Ovary (tissue), 9 donors: Measurements from ENCODE around the gene UTP18. TPM values are rescaled to one million over a fixed set of nuclear protein-coding genes. Genes with fewer than 3 reads are reported as not detected.
"Not testable (repeated sequence)": the region's sequence is repeated elsewhere in the genome, so short reads cannot be mapped to it uniquely, and the experiment has no call there.

ENCODE experiments used
- DNase-seq, 5 donors: peaks; one replicate each; pipeline ENCODE4 v3.0.0-alpha.2; 2019 to 2020
- H3K27ac ChIP-seq, 2 donors: fragments of 200-600 bp; one replicate each; pipeline versions ENCODE4 v1.5.1 to v1.8.0; 2019 to 2022
- H3K27me3 ChIP-seq: fragments of 200-600 bp; one replicate; pipeline ENCODE4 v1.8.0; 2022
- H3K36me3 ChIP-seq: fragments of 200-600 bp; sonication (generic); one replicate; pipeline ENCODE4 v1.5.1; 2019
- H3K4me1 ChIP-seq: one replicate; pipeline ENCODE4 v1.8.1; 2013; ENCODE audit warnings: mild to moderate bottlenecking, moderate library complexity; ENCODE audit not compliant: insufficient read depth
- H3K4me3 ChIP-seq: fragments of 200-600 bp; sonication (generic); one replicate; pipeline ENCODE4 v1.5.1; 2017
- H3K9me3 ChIP-seq, 2 donors: fragments of 200-600 bp in 1 of 2; sonication (generic) in 1 of 2; one replicate each; pipeline versions ENCODE4 v1.5.1 to v1.8.1; 2013 to 2019; ENCODE audit warnings: mild to moderate bottlenecking in 1 of 2, moderate library complexity in 1 of 2
- EP300 ChIP-seq: sonication (generic); formaldehyde crosslinking; IDR thresholded peaks from one replicate; pipeline ENCODE4 v1.6.1; 2017; ENCODE audit warnings: antibody characterized with exemption
- POLR2A ChIP-seq: fragments of 450-650 bp; IDR thresholded peaks from one replicate; pipeline ENCODE4 v1.6.1; 2017; ENCODE audit warnings: antibody characterized with exemption, mild to moderate bottlenecking, moderate library complexity
- WGBS, 3 donors: extraction: QIAGEN DNeasy Blood & Tissue Kit in 1 of 3; methylation state at CpG; one replicate each; pipeline versions ENCODE4 v1.1.5 to v1.1.7; 2013 to 2017; 5-methylcytosine and 5-hydroxymethylcytosine counted together
- intact Hi-C, 4 donors: fragments of 100-400 bp; cut with DNase I; formaldehyde crosslinking; loops; one replicate each; pipeline versions ENCODE4 v1.11.0 to v1.15.1; 2022 to 2023
- polyA plus RNA-seq, 2 donors: library from polyadenylated mRNA; stranded (reverse); fragments of 200-250 nt in 1 of 2; fragments of 350-450 nt in 1 of 2; fragmentation: Illumina TruSeq in 1 of 2; extraction: RNeasy Lipid Tissue Mini Kit (QIAGEN cat#74804) in 1 of 2; gene quantifications; one replicate each; pipeline ENCODE4 v1.2.3, GENCODE V29; 2013 to 2014
- total RNA-seq, 7 donors: library from RNA; depleted of rRNA in 2 of 7; stranded (reverse); fragments of >200 nt in 2 of 7; fragmentation: NEBNext Ultra II Directional in 3 of 7; extraction: Animal tissue kit (Norgen Biotek cat#: 25700) in 3 of 7; gene quantifications; one replicate each; pipeline versions ENCODE4 v1.1.0 to v1.2.4, GENCODE V29; 2016 to 2023
- TF ChIP-seq, protein P1 (sequence below), 3 donors: fragments of 450-650 bp in 2 of 3; fragments of 200-600 bp in 1 of 3; IDR thresholded peaks; one replicate each; pipeline versions ENCODE4 v1.5.1 to v1.8.0; 2016 to 2022; ENCODE audit warnings: antibody characterized with exemption in 3 of 3, mild to moderate bottlenecking in 1 of 3
- donor health status: DM: no; HTN: no; CAD: no; lungs with moderate emphysema.
- donor health status: DM: no; HTN: no; CAD: no.
- donor health status: Bipolar disorder and iron deficiency.
- donor health status: DM: yes; HTN: yes; CAD: no.
- donor health status: DM: no; HTN: no; CAD: no.
- donor health status: DM: yes; HTN: yes; CAD: no.

UTP18 gene
- total and polyA plus RNA-seq, 9 donors = 25.6 to 41.6 (median 32.3) TPM

GRCh38 chr17:51224402-51225262, 35.7 kb upstream of the UTP18 start:
- intact Hi-C loops = no loop called here
- H3K4me1 ChIP-seq = peaks cover 3% of the 10 kb centered on the region
- H3K27me3 ChIP-seq = no peaks in the 10 kb centered on the region
- TF ChIP-seq EP300 (no peak), POLR2A (no peak)
- TF ChIP-seq, protein P1, sequence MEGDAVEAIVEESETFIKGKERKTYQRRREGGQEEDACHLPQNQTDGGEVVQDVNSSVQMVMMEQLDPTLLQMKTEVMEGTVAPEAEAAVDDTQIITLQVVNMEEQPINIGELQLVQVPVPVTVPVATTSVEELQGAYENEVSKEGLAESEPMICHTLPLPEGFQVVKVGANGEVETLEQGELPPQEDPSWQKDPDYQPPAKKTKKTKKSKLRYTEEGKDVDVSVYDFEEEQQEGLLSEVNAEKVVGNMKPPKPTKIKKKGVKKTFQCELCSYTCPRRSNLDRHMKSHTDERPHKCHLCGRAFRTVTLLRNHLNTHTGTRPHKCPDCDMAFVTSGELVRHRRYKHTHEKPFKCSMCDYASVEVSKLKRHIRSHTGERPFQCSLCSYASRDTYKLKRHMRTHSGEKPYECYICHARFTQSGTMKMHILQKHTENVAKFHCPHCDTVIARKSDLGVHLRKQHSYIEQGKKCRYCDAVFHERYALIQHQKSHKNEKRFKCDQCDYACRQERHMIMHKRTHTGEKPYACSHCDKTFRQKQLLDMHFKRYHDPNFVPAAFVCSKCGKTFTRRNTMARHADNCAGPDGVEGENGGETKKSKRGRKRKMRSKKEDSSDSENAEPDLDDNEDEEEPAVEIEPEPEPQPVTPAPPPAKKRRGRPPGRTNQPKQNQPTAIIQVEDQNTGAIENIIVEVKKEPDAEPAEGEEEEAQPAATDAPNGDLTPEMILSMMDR (IDR thresholded peaks at IDR 0.05) = no peak
- H3K9me3 ChIP-seq = no peaks in the 10 kb centered on the region
- H3K36me3 ChIP-seq = no peaks in the 10 kb centered on the region
- no peak overlapping the region for H3K4me3 ChIP-seq
- WGBS, 3 donors = 9 to 30% (median 9%) methylated on average over 10 of the region's 10 CpGs
- H3K27ac ChIP-seq = no peak overlapping the region
- DNase-seq = no peak

DNA sequence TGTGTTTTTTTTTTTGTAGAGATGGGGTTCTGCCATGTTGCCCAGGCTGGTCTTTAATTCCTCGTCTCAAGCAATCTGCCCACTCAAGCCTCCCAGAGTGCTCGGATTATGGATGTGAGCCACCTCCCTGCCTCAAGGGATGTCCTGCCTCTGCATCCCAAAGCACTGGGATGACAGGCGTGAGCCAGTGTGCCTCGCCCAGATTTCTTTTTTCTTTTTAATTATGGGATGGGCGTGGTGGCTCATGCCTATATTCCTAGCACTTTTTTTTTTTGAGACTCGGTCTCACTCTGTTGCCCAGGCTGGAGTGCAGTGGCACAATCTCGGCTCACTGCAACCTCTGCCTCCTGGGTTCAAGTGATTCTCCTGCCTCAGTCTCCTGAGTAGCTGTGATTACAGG, 34.8 kb upstream of the UTP18 start:
- H3K36me3 ChIP-seq, H3K9me3 ChIP-seq, intact Hi-C loops, DNase-seq, H3K27ac ChIP-seq, H3K27me3 ChIP-seq, H3K4me1 ChIP-seq, H3K4me3 ChIP-seq: not testable (repeated sequence)
- 91 to 96% (median 94%) methylated on average over 7 of the region's 7 CpGs for WGBS, 3 donors

GRCh38 chr17:51228161-51228560, 32.2 kb upstream of the UTP18 start:
- H3K4me1 ChIP-seq = peaks cover 4% of the 10 kb centered on the region
- H3K27me3 ChIP-seq = no peaks in the 10 kb centered on the region
- no peaks in the 10 kb centered on the region for H3K9me3 ChIP-seq
- 46 to 62% (median 58%) methylated on average over 4 of the region's 4 CpGs for WGBS, 3 donors
- intact Hi-C loops = no loop called here
- no peak overlapping the region for H3K27ac ChIP-seq
- H3K36me3 ChIP-seq = no peaks in the 10 kb centered on the region
- TF ChIP-seq, protein P1 (IDR thresholded peaks at IDR 0.05) = no peak
- TF ChIP-seq POLR2A (no peak), EP300 (no peak)
- no peak overlapping the region for H3K4me3 ChIP-seq
- DNase-seq = no peak

- TF ChIP-seq EP300 = no peak
- TF ChIP-seq POLR2A = no peak
- TF ChIP-seq, protein P1 (IDR thresholded peaks at IDR 0.05) = no peak
- H3K27ac ChIP-seq = no peak overlapping the region
- peaks cover 2% of the 10 kb centered on the region for H3K4me1 ChIP-seq
- intact Hi-C loops = no loop called here
- no peak overlapping the region for H3K4me3 ChIP-seq
- WGBS, 3 donors = 97 to 100% (median 97%) methylated on average over 3 of the region's 3 CpGs
- H3K36me3 ChIP-seq = no peaks in the 10 kb centered on the region
- DNase-seq = no peak
- H3K27me3 ChIP-seq = no peaks in the 10 kb centered on the region
- H3K9me3 ChIP-seq = no peaks in the 10 kb centered on the region
Observed at GRCh38 chr17:51229889-51230288, 30.5 kb upstream of the UTP18 start.

- H3K27me3 ChIP-seq = no peaks in the 10 kb centered on the region
- no peak overlapping the region for H3K27ac ChIP-seq
- WGBS, 3 donors = 61 to 72% (median 63%) methylated on average over 4 of the region's 4 CpGs
- H3K4me1 ChIP-seq = peaks cover 1% of the 10 kb centered on the region
- intact Hi-C loops = no loop called here
- TF ChIP-seq POLR2A = no peak
- no peak for TF ChIP-seq EP300
- TF ChIP-seq, protein P1 (IDR thresholded peaks at IDR 0.05) = no peak
- no peak for DNase-seq
- H3K36me3 ChIP-seq = no peaks in the 10 kb centered on the region
- H3K4me3 ChIP-seq = no peak overlapping the region
- H3K9me3 ChIP-seq = no peaks in the 10 kb centered on the region
Observed at GRCh38 chr17:51230306-51230705, 30.0 kb upstream of the UTP18 start.
